Stimulated activated CD8-positive, alpha-beta memory T cell treated with anti-CD3 and anti-CD28 coated beads, Interleukin-7, amount 100 ng/mL, for 1 hour (primary cell): ENCODE results near the gene ATP9B.
"Not testable (repeated sequence)": the region's sequence is repeated elsewhere in the genome, so short reads cannot be mapped to it uniquely, and the experiment has no call there.

ENCODE experiments used
- DNase-seq, 2 donors: peaks; one replicate each; pipeline ENCODE4 v3.0.0-alpha.2; 2020; ENCODE audit warnings: low read depth in 2 of 2

Gene ATP9B

DNA sequence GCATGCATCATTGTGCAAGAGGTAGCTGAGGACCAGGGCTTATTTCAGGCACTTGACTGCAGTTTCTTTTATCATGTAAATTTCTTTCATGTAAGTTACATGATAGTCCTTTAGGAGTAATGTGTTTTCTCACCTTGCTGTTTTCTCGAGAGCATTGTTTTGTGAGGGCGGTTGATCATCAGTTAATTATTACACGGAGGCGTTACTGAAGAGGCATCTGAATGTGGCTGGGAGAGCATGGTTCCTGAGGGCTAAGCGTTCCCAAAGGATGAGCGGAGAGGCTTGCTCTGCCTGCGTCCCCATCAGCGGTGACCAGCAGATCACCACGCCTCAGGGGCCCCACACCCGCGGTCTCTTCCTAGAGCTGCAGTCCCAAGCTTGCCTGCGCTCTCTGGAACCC, 170.4 kb downstream of the ATP9B start:
- DNase-seq = no peak

DNA sequence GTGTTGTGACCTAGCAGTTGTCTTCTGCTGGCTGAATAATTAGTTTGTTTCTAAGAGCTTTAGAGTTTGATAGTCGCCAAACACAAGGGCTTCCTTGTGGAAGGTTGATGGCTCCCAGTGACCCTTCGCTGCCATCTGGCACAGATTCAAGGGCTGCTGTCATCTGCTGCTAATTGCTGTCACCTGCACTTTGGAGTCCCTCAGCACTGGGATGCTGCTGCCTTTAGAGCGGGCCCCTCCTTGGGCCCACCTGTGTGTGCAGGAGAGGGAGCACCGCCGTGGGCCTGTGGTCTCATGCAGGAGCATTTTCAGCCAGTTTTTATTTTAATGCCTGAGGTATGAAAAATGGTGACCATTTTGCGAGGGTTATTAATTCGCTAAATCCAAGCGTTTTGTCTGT, 172.6 kb downstream of the ATP9B start:
- DNase-seq = no peak

DNA sequence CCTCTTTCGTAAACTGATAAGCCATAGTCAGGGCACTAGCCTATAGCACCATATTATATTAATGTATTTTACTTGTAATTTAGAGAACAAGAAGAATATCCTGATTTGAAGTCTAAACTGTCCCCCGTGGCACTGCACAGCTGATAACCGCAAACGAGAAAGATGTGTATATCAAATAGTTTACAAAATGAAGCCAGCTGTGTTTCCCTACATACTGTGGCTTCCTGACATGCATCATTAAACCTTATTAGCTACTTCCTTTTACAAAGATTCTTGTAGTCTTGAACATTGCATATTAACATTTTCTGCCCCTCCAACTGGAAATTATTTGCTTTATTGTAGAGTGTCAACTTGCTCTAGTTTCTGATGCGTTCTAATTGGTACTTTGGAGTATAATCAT, 173.1 kb downstream of the ATP9B start:
- DNase-seq = no peak

GRCh38 chr18:79245517-79246001, 176.4 kb downstream of the ATP9B start:
- DNase-seq = peak in 1 of 2 donors; percentile 9

DNA sequence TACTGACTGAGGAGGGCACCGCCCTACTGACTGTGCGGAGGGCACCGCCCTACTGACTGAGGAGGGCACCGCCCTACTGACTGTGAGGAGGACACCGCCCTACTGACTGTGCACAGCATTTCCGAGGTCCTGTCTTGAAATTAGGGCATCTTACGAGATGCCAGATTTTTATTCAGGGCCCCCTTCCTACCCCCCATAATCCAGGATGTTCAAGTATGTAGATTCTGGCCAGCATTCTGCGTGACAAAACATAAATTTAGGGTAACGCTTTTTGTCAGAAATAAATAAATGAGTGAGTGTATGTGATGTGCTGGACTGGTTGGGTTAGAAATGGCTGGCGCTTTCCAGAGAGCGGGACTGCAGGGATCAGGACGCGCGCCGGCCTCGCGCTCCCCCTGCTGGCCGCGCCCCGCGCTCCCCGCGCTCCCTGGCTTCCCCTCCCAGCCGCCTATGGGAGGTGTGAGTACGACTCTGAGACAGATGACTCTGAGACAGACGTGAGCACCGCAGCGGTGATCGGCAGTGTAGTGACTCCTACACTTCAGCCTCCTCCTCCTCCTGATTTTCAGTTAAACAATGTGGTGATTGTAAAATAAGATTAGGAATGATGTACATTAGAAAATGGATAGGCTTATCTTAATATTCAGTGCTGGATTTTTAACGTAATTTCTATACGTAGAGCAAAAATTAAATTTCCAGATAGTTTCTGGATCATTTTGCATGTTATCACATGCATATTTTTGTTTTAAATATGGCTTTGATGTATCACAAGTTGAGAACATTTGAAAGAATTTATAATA, 177.3 kb downstream of the ATP9B start:
- peak; percentile 36 to 37 for DNase-seq

DNA sequence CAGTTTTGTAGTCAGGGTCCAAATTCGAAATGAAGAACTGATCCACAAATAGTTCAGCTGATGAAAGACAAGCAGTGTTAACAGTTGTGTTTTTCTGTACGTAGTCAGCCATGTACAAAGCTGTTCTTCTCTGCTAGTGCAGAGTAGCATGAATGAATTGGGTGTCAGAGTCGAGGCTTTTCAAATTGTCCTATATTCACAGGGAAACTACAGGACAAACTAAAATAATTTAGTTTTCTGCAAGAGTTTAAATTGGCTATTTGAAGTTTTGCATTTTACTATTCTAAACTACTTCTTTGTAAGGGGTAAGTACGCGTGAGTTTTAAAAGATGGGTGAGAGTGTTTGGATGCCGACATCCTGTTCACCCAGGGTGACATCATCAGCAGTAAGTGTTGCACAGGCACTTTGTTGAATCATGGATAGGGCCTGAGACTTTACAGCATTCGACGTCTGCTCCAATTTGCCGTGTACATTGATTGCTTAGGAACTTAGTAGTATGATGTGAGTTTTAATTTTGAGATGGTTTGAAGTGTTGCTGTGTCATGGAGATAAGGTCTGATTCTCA, 179.4 kb downstream of the ATP9B start:
- DNase-seq = no peak

DNA sequence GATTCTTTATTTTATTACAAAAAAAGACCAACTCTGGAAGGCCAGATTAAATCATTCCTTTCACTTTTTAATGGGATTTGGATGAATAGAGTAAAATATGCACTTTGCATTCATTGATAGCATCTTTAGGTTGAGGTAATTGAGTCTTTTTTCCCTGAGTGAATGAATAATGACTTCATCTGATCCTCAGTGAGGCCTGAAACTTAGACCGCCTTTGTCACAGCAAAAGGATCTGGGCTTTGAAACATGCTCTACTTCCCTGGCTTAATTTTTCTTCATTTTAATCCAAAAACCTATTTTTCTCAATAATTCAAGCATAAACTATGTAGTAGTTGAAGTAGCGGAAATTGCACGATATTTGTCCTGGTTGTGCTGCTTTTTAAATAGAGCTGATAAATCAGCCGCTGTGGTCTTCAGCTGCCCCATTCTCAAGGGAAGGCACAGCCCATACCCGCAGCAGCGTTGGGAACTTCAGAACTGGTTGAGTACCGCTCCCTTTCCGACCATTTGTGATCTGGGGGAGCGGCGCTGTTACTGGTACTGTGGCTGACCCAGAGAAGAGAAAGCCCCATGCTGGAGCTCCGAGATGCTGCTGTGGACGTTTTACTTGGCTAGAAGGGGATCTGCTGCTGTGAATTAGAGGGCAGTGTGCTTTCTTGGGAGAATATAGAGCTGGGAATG, 181.2 kb downstream of the ATP9B start:
- DNase-seq = no peak

- DNase-seq = no peak
Measured at GRCh38 chr18:79251021-79251420, 181.8 kb downstream of the ATP9B start.

DNA sequence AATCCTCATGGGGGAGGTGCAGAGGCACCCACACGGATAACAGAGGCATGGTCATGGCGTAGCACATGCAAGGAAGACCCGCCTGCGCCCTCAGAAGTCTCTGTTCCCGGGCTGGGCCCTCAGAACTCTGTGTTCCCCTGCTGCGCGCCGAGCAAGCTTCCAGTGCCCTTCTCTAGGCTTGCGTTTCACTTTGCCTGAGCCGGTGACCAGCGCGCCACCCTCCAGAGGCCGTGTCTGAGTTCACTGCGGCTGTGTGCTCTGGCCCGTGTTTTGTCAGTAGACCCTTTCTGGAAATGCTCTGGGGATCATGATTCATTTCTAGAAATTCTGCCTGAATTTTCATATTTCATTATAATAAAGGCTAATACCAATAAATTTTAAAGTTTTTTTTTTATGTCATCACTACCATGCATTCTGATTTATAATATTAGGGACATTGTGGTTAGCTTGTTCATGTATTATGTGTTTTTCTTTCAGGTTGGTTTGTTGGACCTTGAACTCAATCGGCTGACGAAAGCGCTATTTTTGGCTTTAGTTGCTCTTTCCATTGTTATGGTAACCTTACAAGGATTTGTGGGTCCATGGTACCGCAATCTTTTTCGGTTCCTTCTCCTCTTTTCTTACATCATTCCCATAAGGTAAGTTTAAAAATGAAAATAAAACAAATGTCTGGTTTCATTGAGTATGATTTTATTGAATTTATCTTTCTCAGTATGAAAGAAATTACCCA, 183.9 kb downstream of the ATP9B start:
- DNase-seq = no peak

GRCh38 chr18:79257480-79257879, 188.3 kb downstream of the ATP9B start:
- no peak for DNase-seq

GRCh38 chr18:79258447-79258846, 189.3 kb downstream of the ATP9B start:
- DNase-seq = no peak

- no peak for DNase-seq
Measured at GRCh38 chr18:79259218-79259617, 190.0 kb downstream of the ATP9B start.

- DNase-seq = no peak
Measured at GRCh38 chr18:79260023-79260422, 190.8 kb downstream of the ATP9B start.

GRCh38 chr18:79260510-79260909, 191.3 kb downstream of the ATP9B start:
- DNase-seq = no peak

- not testable (repeated sequence) for DNase-seq
Measured at GRCh38 chr18:79265068-79265467, 195.9 kb downstream of the ATP9B start.

- DNase-seq = not testable (repeated sequence)
Measured at GRCh38 chr18:79271812-79272211, 202.6 kb downstream of the ATP9B start.

DNA sequence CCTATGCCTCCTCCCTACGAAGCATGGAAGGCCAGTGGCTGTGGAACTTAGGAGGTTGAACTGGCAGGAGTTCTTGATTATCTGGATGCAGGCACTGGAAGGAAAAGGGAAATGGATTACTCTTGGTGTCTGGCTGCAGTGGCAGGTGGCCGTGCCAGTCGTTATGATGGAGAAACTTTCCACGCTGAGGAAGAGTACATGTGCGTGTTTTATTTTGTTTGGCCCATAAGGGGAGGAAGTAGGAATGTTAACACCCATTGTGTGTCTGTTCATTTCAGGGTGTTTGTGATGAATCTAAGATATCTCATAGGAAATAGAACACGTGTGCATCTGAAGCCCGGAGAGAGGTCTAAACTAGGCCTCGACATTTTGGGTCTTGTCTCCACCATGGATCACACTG, 203.7 kb downstream of the ATP9B start:
- DNase-seq = no peak

DNA sequence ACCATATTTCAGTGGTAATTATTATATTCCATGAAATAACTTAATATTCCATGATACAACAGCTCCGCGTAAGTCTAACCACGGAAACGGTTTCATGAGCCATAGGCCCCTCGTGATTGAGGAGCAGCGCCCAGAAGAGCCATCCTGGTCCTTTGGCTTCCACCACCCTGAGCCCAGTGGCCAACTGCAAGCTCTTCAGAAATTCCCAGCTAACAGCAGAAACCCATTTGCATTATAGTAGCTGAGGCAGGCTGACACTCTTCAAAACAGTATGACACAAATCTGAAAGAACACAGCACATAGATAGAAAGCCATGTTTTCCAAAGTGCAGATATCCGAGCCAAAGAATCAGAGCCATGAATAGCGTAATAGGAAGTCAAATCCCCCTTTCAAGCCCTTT, 205.6 kb downstream of the ATP9B start:
- no peak for DNase-seq

DNA sequence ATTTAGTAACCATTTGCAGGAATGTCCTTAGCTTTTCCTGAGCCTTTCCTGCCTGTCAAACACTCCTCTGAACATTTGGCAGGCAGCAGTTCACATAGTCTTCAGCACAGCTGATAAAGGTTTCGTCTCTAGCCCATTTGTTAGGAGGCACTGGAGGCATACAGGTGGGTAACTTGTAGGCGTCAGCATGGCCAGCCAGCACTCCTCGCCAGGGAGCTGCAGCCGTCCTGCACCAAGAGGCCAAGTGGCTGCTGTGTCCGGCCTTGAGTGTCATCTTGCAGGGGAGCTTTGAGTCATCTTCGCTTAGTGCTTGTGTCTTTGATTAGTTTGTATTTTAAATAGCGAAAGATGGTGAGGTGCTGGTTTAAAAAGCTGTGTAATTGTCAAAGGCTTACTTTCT, 206.3 kb downstream of the ATP9B start:
- DNase-seq = no peak

DNA sequence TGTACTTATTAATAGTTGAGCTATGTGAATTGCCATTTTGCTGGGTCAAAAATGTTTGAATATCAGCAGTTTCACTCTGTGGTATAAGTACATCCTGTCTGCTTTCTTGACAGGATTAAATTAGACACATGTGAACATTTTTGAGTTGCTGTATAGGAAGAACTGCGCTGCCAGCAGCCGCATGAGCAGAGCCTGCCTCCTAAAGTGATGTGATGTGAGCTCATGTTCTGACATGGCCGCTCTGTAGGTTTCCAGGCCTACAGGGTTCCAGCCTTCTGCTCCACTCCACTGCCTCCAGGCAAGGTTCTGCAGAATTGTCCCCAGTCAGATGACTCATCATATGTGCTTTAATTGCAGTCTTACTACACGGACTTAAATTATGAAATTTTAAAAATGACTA, 206.8 kb downstream of the ATP9B start:
- DNase-seq = no peak

DNA sequence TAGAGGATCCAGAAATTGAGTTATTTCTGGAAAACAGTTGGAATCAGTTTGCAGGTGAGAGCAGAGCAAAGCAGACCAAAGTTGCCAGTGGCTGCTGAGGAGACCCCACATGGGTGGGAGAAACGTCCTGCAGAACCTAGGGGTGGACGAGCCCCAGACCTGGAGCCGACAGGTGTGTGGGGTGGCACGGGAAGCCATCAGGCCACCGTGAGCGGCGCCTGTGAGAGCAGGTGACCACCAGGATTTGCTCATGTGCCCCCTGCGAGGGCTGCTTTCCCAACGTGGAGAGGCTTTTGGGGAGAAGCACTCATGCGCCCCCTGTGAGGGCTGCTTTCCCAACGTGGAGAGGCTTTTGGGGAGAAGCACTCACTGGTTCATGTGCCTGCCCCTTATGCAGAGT, 209.7 kb downstream of the ATP9B start:
- no peak for DNase-seq

- no peak for DNase-seq
Measured at GRCh38 chr18:79283131-79283810, 214.1 kb downstream of the ATP9B start.
